ENCODE results near the gene CIP2A. TPM values are rescaled to one million over a fixed set of nuclear protein-coding genes. Genes with fewer than 3 reads are reported as not detected.

The CIP2A gene
- total and polyA plus RNA-seq, 2 of the 8 experiments (the other 6 are each of a cell fraction or from before 2014, with no cell fraction given): 11.9 to 38.0 TPM

DNA sequence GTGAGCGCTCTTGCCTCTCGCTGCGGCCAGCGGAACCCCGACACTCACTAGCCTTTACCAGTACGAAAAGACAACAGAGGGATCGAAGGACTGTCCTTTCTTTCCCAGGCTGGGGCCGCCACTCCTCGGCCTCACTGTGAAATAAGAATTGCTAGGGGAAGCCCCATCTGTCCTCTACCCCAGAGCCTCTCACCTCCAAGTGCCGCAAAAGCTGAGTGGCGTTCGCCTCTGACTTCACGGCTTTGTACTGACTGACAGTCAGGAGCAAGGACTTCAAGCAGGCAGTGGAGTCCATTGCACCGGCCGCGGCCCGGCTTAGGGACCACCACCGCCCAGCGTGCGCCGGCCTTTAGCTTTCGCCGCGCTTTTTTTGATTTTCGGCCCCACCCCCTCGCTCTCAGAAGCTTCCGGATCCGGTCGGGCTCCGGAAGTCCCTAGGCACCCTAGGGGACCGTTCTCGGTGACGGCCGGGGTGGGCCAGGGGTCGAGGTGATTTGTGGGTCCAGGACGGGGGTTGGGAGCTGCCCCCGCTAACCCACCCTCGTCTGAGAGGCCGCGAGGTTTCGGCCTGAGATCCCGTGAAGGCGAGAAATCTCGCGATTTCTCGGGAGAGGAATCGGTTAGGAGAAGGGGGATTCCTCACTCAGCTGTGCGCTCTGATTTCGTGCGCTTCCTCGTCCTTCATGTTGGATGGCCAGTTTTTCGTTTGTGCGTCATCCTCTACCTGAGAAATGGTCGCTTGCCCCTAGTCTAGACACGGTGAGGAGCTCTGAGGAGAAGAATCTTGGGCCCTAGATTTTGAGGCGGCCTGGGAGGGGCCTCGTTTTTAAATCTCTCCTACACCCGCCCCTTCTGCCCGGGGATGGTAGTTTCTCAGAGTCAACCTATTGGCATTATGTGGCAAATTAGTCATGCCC, at the start of gene CIP2A, which contains the start of gene DZIP3 (continued):
- TF ChIP-seq, protein P1, sequence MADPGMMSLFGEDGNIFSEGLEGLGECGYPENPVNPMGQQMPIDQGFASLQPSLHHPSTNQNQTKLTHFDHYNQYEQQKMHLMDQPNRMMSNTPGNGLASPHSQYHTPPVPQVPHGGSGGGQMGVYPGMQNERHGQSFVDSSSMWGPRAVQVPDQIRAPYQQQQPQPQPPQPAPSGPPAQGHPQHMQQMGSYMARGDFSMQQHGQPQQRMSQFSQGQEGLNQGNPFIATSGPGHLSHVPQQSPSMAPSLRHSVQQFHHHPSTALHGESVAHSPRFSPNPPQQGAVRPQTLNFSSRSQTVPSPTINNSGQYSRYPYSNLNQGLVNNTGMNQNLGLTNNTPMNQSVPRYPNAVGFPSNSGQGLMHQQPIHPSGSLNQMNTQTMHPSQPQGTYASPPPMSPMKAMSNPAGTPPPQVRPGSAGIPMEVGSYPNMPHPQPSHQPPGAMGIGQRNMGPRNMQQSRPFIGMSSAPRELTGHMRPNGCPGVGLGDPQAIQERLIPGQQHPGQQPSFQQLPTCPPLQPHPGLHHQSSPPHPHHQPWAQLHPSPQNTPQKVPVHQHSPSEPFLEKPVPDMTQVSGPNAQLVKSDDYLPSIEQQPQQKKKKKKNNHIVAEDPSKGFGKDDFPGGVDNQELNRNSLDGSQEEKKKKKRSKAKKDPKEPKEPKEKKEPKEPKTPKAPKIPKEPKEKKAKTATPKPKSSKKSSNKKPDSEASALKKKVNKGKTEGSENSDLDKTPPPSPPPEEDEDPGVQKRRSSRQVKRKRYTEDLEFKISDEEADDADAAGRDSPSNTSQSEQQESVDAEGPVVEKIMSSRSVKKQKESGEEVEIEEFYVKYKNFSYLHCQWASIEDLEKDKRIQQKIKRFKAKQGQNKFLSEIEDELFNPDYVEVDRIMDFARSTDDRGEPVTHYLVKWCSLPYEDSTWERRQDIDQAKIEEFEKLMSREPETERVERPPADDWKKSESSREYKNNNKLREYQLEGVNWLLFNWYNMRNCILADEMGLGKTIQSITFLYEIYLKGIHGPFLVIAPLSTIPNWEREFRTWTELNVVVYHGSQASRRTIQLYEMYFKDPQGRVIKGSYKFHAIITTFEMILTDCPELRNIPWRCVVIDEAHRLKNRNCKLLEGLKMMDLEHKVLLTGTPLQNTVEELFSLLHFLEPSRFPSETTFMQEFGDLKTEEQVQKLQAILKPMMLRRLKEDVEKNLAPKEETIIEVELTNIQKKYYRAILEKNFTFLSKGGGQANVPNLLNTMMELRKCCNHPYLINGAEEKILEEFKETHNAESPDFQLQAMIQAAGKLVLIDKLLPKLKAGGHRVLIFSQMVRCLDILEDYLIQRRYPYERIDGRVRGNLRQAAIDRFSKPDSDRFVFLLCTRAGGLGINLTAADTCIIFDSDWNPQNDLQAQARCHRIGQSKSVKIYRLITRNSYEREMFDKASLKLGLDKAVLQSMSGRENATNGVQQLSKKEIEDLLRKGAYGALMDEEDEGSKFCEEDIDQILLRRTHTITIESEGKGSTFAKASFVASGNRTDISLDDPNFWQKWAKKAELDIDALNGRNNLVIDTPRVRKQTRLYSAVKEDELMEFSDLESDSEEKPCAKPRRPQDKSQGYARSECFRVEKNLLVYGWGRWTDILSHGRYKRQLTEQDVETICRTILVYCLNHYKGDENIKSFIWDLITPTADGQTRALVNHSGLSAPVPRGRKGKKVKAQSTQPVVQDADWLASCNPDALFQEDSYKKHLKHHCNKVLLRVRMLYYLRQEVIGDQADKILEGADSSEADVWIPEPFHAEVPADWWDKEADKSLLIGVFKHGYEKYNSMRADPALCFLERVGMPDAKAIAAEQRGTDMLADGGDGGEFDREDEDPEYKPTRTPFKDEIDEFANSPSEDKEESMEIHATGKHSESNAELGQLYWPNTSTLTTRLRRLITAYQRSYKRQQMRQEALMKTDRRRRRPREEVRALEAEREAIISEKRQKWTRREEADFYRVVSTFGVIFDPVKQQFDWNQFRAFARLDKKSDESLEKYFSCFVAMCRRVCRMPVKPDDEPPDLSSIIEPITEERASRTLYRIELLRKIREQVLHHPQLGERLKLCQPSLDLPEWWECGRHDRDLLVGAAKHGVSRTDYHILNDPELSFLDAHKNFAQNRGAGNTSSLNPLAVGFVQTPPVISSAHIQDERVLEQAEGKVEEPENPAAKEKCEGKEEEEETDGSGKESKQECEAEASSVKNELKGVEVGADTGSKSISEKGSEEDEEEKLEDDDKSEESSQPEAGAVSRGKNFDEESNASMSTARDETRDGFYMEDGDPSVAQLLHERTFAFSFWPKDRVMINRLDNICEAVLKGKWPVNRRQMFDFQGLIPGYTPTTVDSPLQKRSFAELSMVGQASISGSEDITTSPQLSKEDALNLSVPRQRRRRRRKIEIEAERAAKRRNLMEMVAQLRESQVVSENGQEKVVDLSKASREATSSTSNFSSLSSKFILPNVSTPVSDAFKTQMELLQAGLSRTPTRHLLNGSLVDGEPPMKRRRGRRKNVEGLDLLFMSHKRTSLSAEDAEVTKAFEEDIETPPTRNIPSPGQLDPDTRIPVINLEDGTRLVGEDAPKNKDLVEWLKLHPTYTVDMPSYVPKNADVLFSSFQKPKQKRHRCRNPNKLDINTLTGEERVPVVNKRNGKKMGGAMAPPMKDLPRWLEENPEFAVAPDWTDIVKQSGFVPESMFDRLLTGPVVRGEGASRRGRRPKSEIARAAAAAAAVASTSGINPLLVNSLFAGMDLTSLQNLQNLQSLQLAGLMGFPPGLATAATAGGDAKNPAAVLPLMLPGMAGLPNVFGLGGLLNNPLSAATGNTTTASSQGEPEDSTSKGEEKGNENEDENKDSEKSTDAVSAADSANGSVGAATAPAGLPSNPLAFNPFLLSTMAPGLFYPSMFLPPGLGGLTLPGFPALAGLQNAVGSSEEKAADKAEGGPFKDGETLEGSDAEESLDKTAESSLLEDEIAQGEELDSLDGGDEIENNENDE (IDR thresholded peaks at IDR 0.05; ENCODE audit: insufficient replicate concordance, low read length): no peak
- TF ChIP-seq, protein P2, sequence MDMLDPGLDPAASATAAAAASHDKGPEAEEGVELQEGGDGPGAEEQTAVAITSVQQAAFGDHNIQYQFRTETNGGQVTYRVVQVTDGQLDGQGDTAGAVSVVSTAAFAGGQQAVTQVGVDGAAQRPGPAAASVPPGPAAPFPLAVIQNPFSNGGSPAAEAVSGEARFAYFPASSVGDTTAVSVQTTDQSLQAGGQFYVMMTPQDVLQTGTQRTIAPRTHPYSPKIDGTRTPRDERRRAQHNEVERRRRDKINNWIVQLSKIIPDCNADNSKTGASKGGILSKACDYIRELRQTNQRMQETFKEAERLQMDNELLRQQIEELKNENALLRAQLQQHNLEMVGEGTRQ (IDR thresholded peaks at IDR 0.05; ENCODE audit: low read length): no peak
- TF ChIP-seq KDM5A (IDR thresholded peaks at IDR 0.05; ENCODE audit: low read length): no peak
- TF ChIP-seq HDAC6 (IDR thresholded peaks at IDR 0.05; ENCODE audit: low read depth, low read length): no peak
- no peak for TF ChIP-seq SIX5 (IDR thresholded peaks at IDR 0.05; ENCODE audit: low read depth, low read length)
